Cardiac muscle cell (in vitro differentiated cells and primary cell): ENCODE measurements around the gene VAPA. TPM values are rescaled to one million over a fixed set of nuclear protein-coding genes. Genes with fewer than 3 reads are reported as not detected.

ENCODE experiments used
- DNase-seq, 2 donors: peaks; one replicate each; pipeline versions ENCODE4 v3.0.0 to v3.0.0-alpha.2; 2010 to 2017; ENCODE audit warnings: low read depth in 1 of 2, low spot score in 1 of 2
- H3K27ac ChIP-seq: fragments of 200-600 bp; sonication (generic); 2 replicates; pipeline ENCODE4 v1.5.1; 2016
- H3K27me3 ChIP-seq: fragments of 200-600 bp; sonication (generic); 2 replicates; pipeline ENCODE4 v1.6.0; 2016; ENCODE audit warnings: control low read depth
- H3K36me3 ChIP-seq: fragments of 200-600 bp; sonication (generic); 2 replicates; pipeline ENCODE4 v1.5.1; 2016; ENCODE audit warnings: control low read depth
- H3K4me1 ChIP-seq: fragments of 200-600 bp; sonication (generic); 2 replicates; pipeline ENCODE4 v1.8.1; 2017; ENCODE audit warnings: low read depth, mild to moderate bottlenecking, mixed run types
- H3K4me3 ChIP-seq: fragments of 200-600 bp; sonication (generic); 2 replicates; pipeline ENCODE4 v1.5.1; 2016; ENCODE audit warnings: mild to moderate bottlenecking
- H3K9me3 ChIP-seq: fragments of 200-600 bp; sonication (generic); 2 replicates; pipeline ENCODE4 v1.5.1; 2017; ENCODE audit warnings: low read depth, mild to moderate bottlenecking, control low read depth
- polyA plus RNA-seq: library from polyadenylated mRNA; unstranded; fragments of >200 nt; fragmentation: Nextera tagmentation; extraction: Ambion mirVana; gene quantifications from 2 replicates; pipeline ENCODE4 v1.2.1, GENCODE V29; 2016
- total RNA-seq: library from RNA; depleted of rRNA; stranded (reverse); fragments of >200 nt; gene quantifications from 2 replicates; pipeline ENCODE4 v1.2.3, GENCODE V29; 2016
- TF ChIP-seq, protein P1 (sequence below): IDR thresholded peaks from 2 replicates; pipeline ENCODE4 v1.5.1; 2012; ENCODE audit warnings: low read depth, mild to moderate bottlenecking, low read length

The VAPA gene
- total and polyA plus RNA-seq, 2 experiments from 2014 or later = 137 to 215 TPM

DNA sequence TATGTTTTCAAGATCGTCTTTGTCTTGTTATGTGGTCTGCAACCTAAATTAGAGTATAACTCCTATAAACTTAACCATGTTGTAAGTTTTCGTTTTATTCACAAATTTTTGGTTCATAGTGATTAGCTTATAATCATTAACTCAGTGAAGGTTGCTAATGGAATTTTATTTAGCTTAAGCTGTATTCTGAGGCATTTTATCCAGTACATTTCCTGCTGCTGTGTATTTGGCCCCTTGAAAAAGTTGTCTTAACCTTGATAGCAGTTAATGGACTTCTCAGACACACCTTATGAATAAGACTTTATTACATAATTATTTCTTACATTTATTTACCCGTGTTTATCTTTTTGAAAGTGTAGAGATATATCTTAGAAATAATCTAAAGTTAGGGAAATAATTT, 20.5 kb downstream of the VAPA start:
- Histone ChIP-seq H3K4me3 (no peak overlapping the region), H3K27ac (no peak overlapping the region), H3K9me3 (no peaks in the 10 kb centered on the region), H3K36me3 (peaks cover 31% of the 10 kb centered on the region), H3K4me1 (peaks cover 7% of the 10 kb centered on the region), H3K27me3 (no peaks in the 10 kb centered on the region)
- DNase-seq = no peak
- TF ChIP-seq, protein P1, sequence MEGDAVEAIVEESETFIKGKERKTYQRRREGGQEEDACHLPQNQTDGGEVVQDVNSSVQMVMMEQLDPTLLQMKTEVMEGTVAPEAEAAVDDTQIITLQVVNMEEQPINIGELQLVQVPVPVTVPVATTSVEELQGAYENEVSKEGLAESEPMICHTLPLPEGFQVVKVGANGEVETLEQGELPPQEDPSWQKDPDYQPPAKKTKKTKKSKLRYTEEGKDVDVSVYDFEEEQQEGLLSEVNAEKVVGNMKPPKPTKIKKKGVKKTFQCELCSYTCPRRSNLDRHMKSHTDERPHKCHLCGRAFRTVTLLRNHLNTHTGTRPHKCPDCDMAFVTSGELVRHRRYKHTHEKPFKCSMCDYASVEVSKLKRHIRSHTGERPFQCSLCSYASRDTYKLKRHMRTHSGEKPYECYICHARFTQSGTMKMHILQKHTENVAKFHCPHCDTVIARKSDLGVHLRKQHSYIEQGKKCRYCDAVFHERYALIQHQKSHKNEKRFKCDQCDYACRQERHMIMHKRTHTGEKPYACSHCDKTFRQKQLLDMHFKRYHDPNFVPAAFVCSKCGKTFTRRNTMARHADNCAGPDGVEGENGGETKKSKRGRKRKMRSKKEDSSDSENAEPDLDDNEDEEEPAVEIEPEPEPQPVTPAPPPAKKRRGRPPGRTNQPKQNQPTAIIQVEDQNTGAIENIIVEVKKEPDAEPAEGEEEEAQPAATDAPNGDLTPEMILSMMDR = no peak

DNA sequence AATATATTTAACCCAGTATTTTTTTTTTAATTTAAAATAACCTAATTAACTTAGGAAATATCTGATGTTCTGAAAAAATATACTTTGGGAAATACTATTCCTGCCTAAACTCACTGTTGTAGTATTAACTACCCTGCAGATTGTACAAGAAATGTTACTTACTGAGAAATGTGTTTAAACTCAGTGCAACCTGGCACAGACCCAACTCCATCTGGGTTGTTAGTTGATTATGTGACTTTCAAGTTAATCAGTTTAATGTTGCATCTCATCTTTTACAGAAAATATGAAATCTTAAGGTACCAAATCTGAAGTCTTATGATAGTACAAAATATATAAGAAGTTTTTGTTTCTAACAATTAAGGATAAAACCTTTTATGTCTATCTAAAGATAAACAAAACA, 27.3 kb downstream of the VAPA start:
- peaks cover 39% of the 10 kb centered on the region for H3K36me3 ChIP-seq
- TF ChIP-seq, protein P1 = no peak

DNA sequence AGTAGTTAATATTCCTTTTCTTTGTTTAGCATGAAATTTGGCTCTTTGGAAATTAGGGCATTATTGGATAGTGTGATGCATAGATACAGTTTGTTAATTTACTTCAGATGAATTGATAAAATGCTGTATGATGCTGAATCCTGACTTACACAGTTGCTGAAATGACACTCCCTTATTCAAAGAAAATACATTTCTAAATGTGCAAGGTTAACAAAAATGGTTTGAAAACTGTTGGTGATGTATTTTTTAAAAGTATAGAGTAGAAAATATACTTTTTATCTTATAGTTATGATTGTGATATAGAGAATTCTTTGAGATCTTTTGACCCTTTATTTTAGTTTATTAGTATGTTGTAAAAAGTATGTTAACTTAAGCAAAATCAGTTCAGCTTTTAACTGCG, 27.8 kb downstream of the VAPA start:
- TF ChIP-seq, protein P1 = no peak
- no peaks in the 10 kb centered on the region for H3K9me3 ChIP-seq
- DNase-seq = no peak
- H3K36me3 ChIP-seq = peaks cover 41% of the 10 kb centered on the region
- no peaks in the 10 kb centered on the region for H3K27me3 ChIP-seq
- H3K4me1 ChIP-seq = no peaks in the 10 kb centered on the region
- no peak overlapping the region for H3K27ac ChIP-seq
- H3K4me3 ChIP-seq = no peak overlapping the region

More for the DNA sequence above, 27.3 kb downstream of the VAPA start:
- Histone ChIP-seq H3K4me3 (no peak overlapping the region), H3K27me3 (no peaks in the 10 kb centered on the region), H3K27ac (no peak overlapping the region), H3K9me3 (no peaks in the 10 kb centered on the region), H3K4me1 (no peaks in the 10 kb centered on the region)
- DNase-seq = no peak

DNA sequence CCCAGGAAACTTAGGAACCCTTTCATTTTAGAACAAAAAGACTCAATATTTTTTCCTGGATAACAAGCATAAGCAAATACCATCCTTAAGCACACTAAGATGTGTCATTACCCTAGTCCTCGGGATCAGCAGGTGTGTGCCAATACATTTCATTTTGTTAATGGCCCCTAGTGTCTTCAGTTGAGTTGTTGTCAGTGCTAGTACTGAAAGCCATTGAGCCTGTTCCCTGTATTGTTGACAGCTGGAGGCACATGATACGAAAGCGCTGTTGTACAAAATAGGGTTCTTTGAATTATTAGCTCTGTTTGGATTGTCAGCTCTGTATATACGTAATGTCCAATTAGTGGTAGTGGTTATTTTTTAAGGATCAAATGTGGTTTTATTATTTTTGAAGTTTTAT, 29.5 kb downstream of the VAPA start:
- no peaks in the 10 kb centered on the region for H3K4me1 ChIP-seq
- DNase-seq = no peak
- TF ChIP-seq, protein P1 = no peak
- no peak overlapping the region for H3K4me3 ChIP-seq
- no peaks in the 10 kb centered on the region for H3K9me3 ChIP-seq
- H3K36me3 ChIP-seq = peaks cover 44% of the 10 kb centered on the region
- H3K27me3 ChIP-seq = no peaks in the 10 kb centered on the region
- H3K27ac ChIP-seq = no peak overlapping the region

DNA sequence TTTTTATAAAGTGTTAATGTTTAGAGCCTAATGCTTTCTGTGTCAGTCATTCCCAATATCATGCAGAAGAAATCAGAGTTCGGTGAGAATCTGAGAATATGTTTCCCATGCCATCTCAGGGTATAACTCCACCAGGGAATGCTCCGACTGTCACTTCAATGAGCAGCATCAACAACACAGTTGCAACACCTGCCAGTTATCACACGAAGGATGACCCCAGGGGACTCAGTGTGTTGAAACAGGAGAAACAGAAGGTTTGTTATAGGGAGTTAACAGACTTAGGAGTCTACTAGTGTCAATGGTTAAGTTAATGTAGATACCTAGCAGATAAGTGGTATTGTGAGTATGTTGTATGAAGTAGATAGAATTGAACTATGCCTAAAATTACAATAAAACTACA, 31.0 kb downstream of the VAPA start:
- TF ChIP-seq, protein P1 = no peak
- Histone ChIP-seq H3K4me3 (no peak overlapping the region), H3K4me1 (no peaks in the 10 kb centered on the region), H3K27ac (no peak overlapping the region), H3K9me3 (no peaks in the 10 kb centered on the region), H3K36me3 (peaks cover 41% of the 10 kb centered on the region), H3K27me3 (no peaks in the 10 kb centered on the region)
- DNase-seq = no peak

DNA sequence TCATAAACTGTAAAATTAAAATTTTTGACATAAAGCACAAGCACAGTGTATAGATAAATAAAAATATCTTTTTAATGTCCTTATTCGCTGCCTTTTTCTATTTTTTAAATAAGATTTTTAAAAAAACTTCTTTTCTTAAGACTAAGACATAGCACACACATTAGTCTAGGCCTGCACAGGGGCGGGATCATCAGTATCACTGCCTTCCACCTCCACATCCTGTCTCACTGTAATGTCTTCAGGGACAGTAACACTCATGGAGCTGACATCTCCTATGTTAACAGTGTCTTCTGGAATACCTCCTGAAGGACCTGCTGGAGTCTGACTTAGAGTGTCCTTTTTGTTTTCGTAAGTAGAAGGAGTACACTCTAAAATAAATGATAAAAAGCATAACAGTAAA, 33.0 kb downstream of the VAPA start:
- H3K4me3 ChIP-seq = no peak overlapping the region
- no peaks in the 10 kb centered on the region for H3K9me3 ChIP-seq
- no peaks in the 10 kb centered on the region for H3K4me1 ChIP-seq
- DNase-seq = no peak
- H3K36me3 ChIP-seq = peaks cover 29% of the 10 kb centered on the region
- TF ChIP-seq, protein P1 = no peak
- no peak overlapping the region for H3K27ac ChIP-seq
- H3K27me3 ChIP-seq = no peaks in the 10 kb centered on the region
